ENCODE measurements around the gene CERK.

Gene CERK

GRCh38 chr22:46779023-46779422 is 41.0 kb upstream of the CERK start:
- Histone ChIP-seq H2AK5ac (ENCODE audit: low read length) (no peak overlapping the region), H2BK5ac (ENCODE audit: low read length) (no peak overlapping the region), H3K4me3 (ENCODE audit: low read length) (no peak overlapping the region), H2BK15ac (replicated peaks; ENCODE audit: low read depth) (no peak overlapping the region), H3K36me3 (ENCODE audit: control insufficient read depth, insufficient read depth, low read length) (no peaks in the 10 kb centered on the region), H3K23ac (ENCODE audit: low read length) (no peak overlapping the region), H3K4ac (ENCODE audit: low read depth, low read length) (no peak overlapping the region), H2BK120ac (ENCODE audit: low read depth, low read length) (no peak overlapping the region), H4K5ac (ENCODE audit: low read length) (no peak overlapping the region), H3K27me3 (ENCODE audit: insufficient read depth, low read length, poor library complexity) (no peaks in the 10 kb centered on the region), H3K27ac (ENCODE audit: low read depth, low read length) (no peak overlapping the region), H3K56ac (ENCODE audit: low read length) (no peak overlapping the region), H3K4me2 (ENCODE audit: low read length) (no peak overlapping the region), H3K18ac (ENCODE audit: low read length) (no peak overlapping the region), H3K79me1 (ENCODE audit: low read length) (peaks cover 36% of the 10 kb centered on the region), H4K8ac (ENCODE audit: low read depth, low read length) (no peak overlapping the region), H3K4me1 (ENCODE audit: control insufficient read depth, low read depth, low read length) (peaks cover 10% of the 10 kb centered on the region), H3K79me2 (ENCODE audit: control insufficient read depth, insufficient read depth, low read length) (peaks cover 29% of the 10 kb centered on the region), H3K9ac (ENCODE audit: low read length) (no peak overlapping the region)
- DNase-seq, result no peak
- no CpG with 5 or more reads among the region's 4 CpGs for WGBS (ENCODE audit: extremely low coverage, insufficient coverage, low lambda C conversion rate)

DNA sequence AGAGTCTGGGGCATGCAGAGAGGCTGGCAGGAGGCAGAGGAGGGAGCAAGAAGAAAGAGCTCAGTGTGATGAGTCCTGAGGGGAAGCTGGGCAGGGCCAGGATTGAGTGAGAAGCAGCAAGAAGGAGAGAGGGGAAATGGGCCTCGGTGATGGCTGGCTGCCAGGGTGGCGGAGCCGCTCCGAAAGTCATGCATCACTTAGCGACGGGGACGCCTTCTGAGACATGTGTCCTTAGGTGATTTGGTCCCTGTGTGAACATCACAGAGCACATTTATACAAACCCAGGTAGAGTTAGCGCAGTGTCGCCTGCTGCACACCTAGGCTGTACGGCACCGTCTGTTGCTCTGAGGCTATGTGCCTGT is 39.5 kb upstream of the CERK start:
- Histone ChIP-seq H3K4me2 (ENCODE audit: low read length) (no peak overlapping the region), H2BK5ac (ENCODE audit: low read length) (no peak overlapping the region), H3K18ac (ENCODE audit: low read length) (no peak overlapping the region), H4K8ac (ENCODE audit: low read depth, low read length) (no peak overlapping the region), H3K36me3 (ENCODE audit: control insufficient read depth, insufficient read depth, low read length) (no peaks in the 10 kb centered on the region), H3K4ac (ENCODE audit: low read depth, low read length) (no peak overlapping the region), H3K79me2 (ENCODE audit: control insufficient read depth, insufficient read depth, low read length) (peaks cover 29% of the 10 kb centered on the region), H3K23ac (ENCODE audit: low read length) (no peak overlapping the region), H3K56ac (ENCODE audit: low read length) (no peak overlapping the region), H3K9ac (ENCODE audit: low read length) (no peak overlapping the region), H3K79me1 (ENCODE audit: low read length) (peaks cover 30% of the 10 kb centered on the region), H3K27me3 (ENCODE audit: insufficient read depth, low read length, poor library complexity) (no peaks in the 10 kb centered on the region), H2AK5ac (ENCODE audit: low read length) (no peak overlapping the region), H4K5ac (ENCODE audit: low read length) (no peak overlapping the region), H3K4me1 (ENCODE audit: control insufficient read depth, low read depth, low read length) (peaks cover 12% of the 10 kb centered on the region), H3K4me3 (ENCODE audit: low read length) (no peak overlapping the region), H3K27ac (ENCODE audit: low read depth, low read length) (no peak overlapping the region), H2BK15ac (replicated peaks; ENCODE audit: low read depth) (no peak overlapping the region), H2BK120ac (ENCODE audit: low read depth, low read length) (no peak overlapping the region)
- DNase-seq, result no peak
- WGBS (ENCODE audit: extremely low coverage, insufficient coverage, low lambda C conversion rate), result no CpG with 5 or more reads among the region's 11 CpGs

DNA sequence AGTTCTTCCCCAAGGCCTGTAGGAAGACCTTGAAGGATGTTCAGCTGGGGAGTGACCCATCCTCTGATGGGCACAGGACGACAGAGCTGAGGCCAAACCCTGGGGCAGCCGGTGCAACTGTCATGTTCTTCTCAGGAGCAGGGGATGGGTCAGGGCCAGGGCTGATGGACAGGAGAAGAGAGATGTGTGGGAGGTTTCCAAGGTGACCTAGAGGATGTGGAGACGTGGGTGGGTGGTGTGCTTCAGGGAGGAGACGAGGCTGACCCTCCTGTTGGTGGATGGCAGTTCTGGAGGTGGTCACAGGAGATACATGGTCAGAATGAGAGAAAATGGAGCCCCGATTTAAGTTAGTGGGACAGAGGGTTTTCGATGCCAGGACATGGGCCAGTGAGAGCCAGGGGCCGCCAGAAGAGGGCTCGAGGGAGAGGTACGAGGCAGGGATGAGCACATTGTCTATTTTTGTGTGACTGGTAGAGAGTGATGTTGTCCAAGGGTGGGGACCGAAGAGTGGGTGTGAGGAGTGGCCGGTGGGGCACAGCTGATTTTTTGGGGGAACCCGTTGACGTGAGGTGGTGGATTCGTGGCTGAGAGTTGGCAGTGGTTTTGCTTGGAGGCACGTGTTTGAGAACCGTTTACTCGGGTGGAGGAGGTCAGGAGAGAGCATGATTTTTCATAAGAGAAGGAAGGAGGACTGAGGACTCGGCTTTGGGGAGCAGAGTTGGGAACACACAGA is 39.0 kb upstream of the CERK start:
- Histone ChIP-seq H3K56ac (ENCODE audit: low read length) (no peak overlapping the region), H3K23ac (ENCODE audit: low read length) (no peak overlapping the region), H3K79me2 (ENCODE audit: control insufficient read depth, insufficient read depth, low read length) (peaks cover 29% of the 10 kb centered on the region), H4K8ac (ENCODE audit: low read depth, low read length) (no peak overlapping the region), H2BK15ac (replicated peaks; ENCODE audit: low read depth) (no peak overlapping the region), H2AK5ac (ENCODE audit: low read length) (no peak overlapping the region), H3K9ac (ENCODE audit: low read length) (no peak overlapping the region), H3K4me1 (ENCODE audit: control insufficient read depth, low read depth, low read length) (peaks cover 12% of the 10 kb centered on the region), H3K79me1 (ENCODE audit: low read length) (peaks cover 27% of the 10 kb centered on the region), H3K36me3 (ENCODE audit: control insufficient read depth, insufficient read depth, low read length) (no peaks in the 10 kb centered on the region), H2BK5ac (ENCODE audit: low read length) (no peak overlapping the region), H3K27me3 (ENCODE audit: insufficient read depth, low read length, poor library complexity) (no peaks in the 10 kb centered on the region), H2BK120ac (ENCODE audit: low read depth, low read length) (no peak overlapping the region), H4K5ac (ENCODE audit: low read length) (no peak overlapping the region), H3K27ac (ENCODE audit: low read depth, low read length) (no peak overlapping the region), H3K4me3 (ENCODE audit: low read length) (no peak overlapping the region), H3K4ac (ENCODE audit: low read depth, low read length) (no peak overlapping the region), H3K18ac (ENCODE audit: low read length) (no peak overlapping the region), H3K4me2 (ENCODE audit: low read length) (no peak overlapping the region)
- no CpG with 5 or more reads among the region's 18 CpGs for WGBS (ENCODE audit: extremely low coverage, insufficient coverage, low lambda C conversion rate)
- no peak for DNase-seq

DNA sequence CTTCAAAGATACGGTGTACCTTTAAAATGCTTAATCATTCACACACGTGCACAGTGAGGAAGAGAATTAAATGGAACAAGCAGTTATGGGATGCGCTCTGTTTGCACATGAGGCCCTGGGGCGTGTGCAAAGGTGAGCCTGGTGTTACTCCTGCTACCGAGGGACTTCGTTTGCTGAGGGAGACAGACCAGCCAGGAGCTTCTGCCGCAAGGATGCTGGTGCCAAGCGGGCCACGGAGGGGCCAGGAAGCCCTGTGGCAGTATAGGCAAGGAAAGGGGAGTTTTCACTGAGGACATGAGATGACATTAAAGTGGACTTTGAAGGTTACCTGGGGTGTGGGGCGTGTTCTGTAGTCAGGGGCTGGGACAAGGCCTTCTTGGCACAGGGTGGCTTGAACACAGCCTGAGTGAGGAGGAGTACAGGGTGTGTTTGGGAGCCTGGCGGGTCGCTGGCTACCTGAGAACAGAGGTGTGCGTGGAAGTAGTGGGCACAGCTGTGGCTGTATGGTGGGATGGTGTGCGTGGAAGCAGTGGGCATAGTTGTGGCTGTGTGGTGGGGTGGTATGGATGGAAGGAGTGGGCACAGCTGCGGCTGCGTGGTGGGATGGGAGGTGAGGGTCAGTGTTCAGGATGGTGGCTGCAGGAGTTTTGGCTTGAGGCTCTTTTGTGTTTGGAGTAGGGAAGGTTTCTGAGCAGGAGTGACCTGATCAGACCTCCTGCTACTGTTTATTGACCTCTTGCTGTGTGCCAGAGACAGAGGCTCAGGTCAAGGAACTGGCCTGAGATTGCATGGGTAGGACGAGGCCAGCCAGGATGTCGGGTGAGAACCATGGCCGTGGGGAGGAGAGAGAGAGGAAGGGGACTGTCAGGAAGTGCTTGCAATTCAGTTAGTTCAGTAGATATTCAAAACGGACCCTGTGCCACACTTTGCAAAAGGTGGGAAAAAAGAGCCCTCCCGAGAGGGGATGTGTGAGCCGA is 38.1 kb upstream of the CERK start:
- no peak overlapping the region for H3K27ac ChIP-seq (ENCODE audit: low read depth, low read length)
- no peak overlapping the region for H2BK120ac ChIP-seq (ENCODE audit: low read depth, low read length)
- no CpG with 5 or more reads among the region's 22 CpGs for WGBS (ENCODE audit: extremely low coverage, insufficient coverage, low lambda C conversion rate)
- no peak overlapping the region for H3K9ac ChIP-seq (ENCODE audit: low read length)
- no peak overlapping the region for H2AK5ac ChIP-seq (ENCODE audit: low read length)
- no peak overlapping the region for H3K4me2 ChIP-seq (ENCODE audit: low read length)
- no peak overlapping the region for H2BK15ac ChIP-seq (replicated peaks; ENCODE audit: low read depth)
- H3K56ac ChIP-seq (ENCODE audit: low read length), result no peak overlapping the region
- no peak overlapping the region for H4K8ac ChIP-seq (ENCODE audit: low read depth, low read length)
- no peak overlapping the region for H4K5ac ChIP-seq (ENCODE audit: low read length)
- H3K79me2 ChIP-seq (ENCODE audit: control insufficient read depth, insufficient read depth, low read length), result peaks cover 29% of the 10 kb centered on the region
- no peak overlapping the region for H3K4me3 ChIP-seq (ENCODE audit: low read length)
- no peak for DNase-seq
- H3K36me3 ChIP-seq (ENCODE audit: control insufficient read depth, insufficient read depth, low read length), result no peaks in the 10 kb centered on the region
- H3K79me1 ChIP-seq (ENCODE audit: low read length), result peaks cover 27% of the 10 kb centered on the region
- H3K18ac ChIP-seq (ENCODE audit: low read length), result no peak overlapping the region
- no peak overlapping the region for H2BK5ac ChIP-seq (ENCODE audit: low read length)
- peak overlapping the region; percentile 31 for H3K23ac ChIP-seq (ENCODE audit: low read length)
- peaks cover 12% of the 10 kb centered on the region for H3K4me1 ChIP-seq (ENCODE audit: control insufficient read depth, low read depth, low read length)
- H3K4ac ChIP-seq (ENCODE audit: low read depth, low read length), result no peak overlapping the region
- H3K27me3 ChIP-seq (ENCODE audit: insufficient read depth, low read length, poor library complexity), result no peaks in the 10 kb centered on the region

GRCh38 chr22:46774980-46775849 is 37.2 kb upstream of the CERK start:
- no peak overlapping the region for H2AK5ac ChIP-seq (ENCODE audit: low read length)
- H3K4me3 ChIP-seq (ENCODE audit: low read length), result no peak overlapping the region
- H3K18ac ChIP-seq (ENCODE audit: low read length), result no peak overlapping the region
- H3K4ac ChIP-seq (ENCODE audit: low read depth, low read length), result no peak overlapping the region
- H3K27me3 ChIP-seq (ENCODE audit: insufficient read depth, low read length, poor library complexity), result no peaks in the 10 kb centered on the region
- H3K79me1 ChIP-seq (ENCODE audit: low read length), result peaks cover 24% of the 10 kb centered on the region
- peak overlapping the region; percentile 6 for H3K9ac ChIP-seq (ENCODE audit: low read length)
- H3K36me3 ChIP-seq (ENCODE audit: control insufficient read depth, insufficient read depth, low read length), result no peaks in the 10 kb centered on the region
- WGBS (ENCODE audit: extremely low coverage, insufficient coverage, low lambda C conversion rate), result no CpG with 5 or more reads among the region's 20 CpGs
- H3K4me2 ChIP-seq (ENCODE audit: low read length), result no peak overlapping the region
- H4K8ac ChIP-seq (ENCODE audit: low read depth, low read length), result no peak overlapping the region
- H3K56ac ChIP-seq (ENCODE audit: low read length), result peak overlapping the region; percentile 30
- H2BK120ac ChIP-seq (ENCODE audit: low read depth, low read length), result no peak overlapping the region
- H2BK5ac ChIP-seq (ENCODE audit: low read length), result no peak overlapping the region
- peaks cover 29% of the 10 kb centered on the region for H3K79me2 ChIP-seq (ENCODE audit: control insufficient read depth, insufficient read depth, low read length)
- peak overlapping the region; percentile 45 for H3K23ac ChIP-seq (ENCODE audit: low read length)
- peaks cover 12% of the 10 kb centered on the region for H3K4me1 ChIP-seq (ENCODE audit: control insufficient read depth, low read depth, low read length)
- H4K5ac ChIP-seq (ENCODE audit: low read length), result no peak overlapping the region
- no peak for DNase-seq
- no peak overlapping the region for H2BK15ac ChIP-seq (replicated peaks; ENCODE audit: low read depth)
- peak overlapping the region; percentile 65 for H3K27ac ChIP-seq (ENCODE audit: low read depth, low read length)
